Trophoblast cell (in vitro differentiated cells and primary cell): ENCODE measurements around the gene DDIAS.

Source experiments
- DNase-seq, 2 donors: peaks; one replicate each; pipeline ENCODE4 v3.0.0-alpha.2; 2016
- H2AFZ ChIP-seq: 2 replicates; pipeline ENCODE4 v1.6.1; 2013; ENCODE audit warnings: low read length, moderate library complexity, mild to moderate bottlenecking; ENCODE audit not compliant: insufficient read depth, poor library complexity
- H2AK5ac ChIP-seq: 2 replicates; pipeline ENCODE4 v1.6.1; 2013; ENCODE audit warnings: mild to moderate bottlenecking, low read length
- H2BK120ac ChIP-seq: 2 replicates; pipeline ENCODE4 v1.6.1; 2013; ENCODE audit warnings: low read length, mild to moderate bottlenecking, moderate library complexity; ENCODE audit not compliant: insufficient read depth, poor library complexity
- H2BK12ac ChIP-seq: 2 replicates; pipeline ENCODE4 v1.6.1; 2013; ENCODE audit warnings: mild to moderate bottlenecking, low read length, moderate library complexity
- H2BK5ac ChIP-seq: 2 replicates; pipeline ENCODE4 v1.6.1; 2013; ENCODE audit warnings: low read length, low read depth, moderate library complexity, mild to moderate bottlenecking; ENCODE audit not compliant: poor library complexity
- H3K14ac ChIP-seq: 2 replicates; pipeline ENCODE4 v1.6.1; 2013; ENCODE audit warnings: mild to moderate bottlenecking, low read length
- H3K18ac ChIP-seq: 2 replicates; pipeline ENCODE4 v1.6.1; 2013; ENCODE audit warnings: mild to moderate bottlenecking, low read length
- H3K23ac ChIP-seq: 2 replicates; pipeline ENCODE4 v1.6.1; 2013; ENCODE audit warnings: low read length
- H3K27ac ChIP-seq: 2 replicates; pipeline ENCODE4 v1.5.1; 2013; ENCODE audit warnings: low read depth, mild to moderate bottlenecking, inconsistent platforms, low read length, moderate library complexity
- H3K27me3 ChIP-seq: 2 replicates; pipeline ENCODE4 v1.6.1; 2013; ENCODE audit warnings: inconsistent platforms, mild to moderate bottlenecking, low read length, moderate library complexity; ENCODE audit not compliant: insufficient read depth
- H3K36me3 ChIP-seq, 2 experiments: 1 replicate in 1 of 2; 2 replicates in 1 of 2; pipeline ENCODE4 v1.6.1; 2013; ENCODE audit warnings: low read length in 2 of 2, mild to moderate bottlenecking in 2 of 2, moderate library complexity in 1 of 2; ENCODE audit not compliant: insufficient read depth in 2 of 2, control insufficient read depth in 1 of 2
- H3K4ac ChIP-seq: 2 replicates; pipeline ENCODE4 v1.6.1; 2013; ENCODE audit warnings: low read depth, mild to moderate bottlenecking, low read length, moderate library complexity
- H3K4me1 ChIP-seq, 2 experiments: 1 replicate in 1 of 2; 2 replicates in 1 of 2; pipeline ENCODE4 v1.6.1; 2013; ENCODE audit warnings: low read length in 2 of 2, mild to moderate bottlenecking in 2 of 2, moderate library complexity in 1 of 2; ENCODE audit not compliant: insufficient read depth in 2 of 2, control insufficient read depth in 1 of 2
- H3K4me2 ChIP-seq: 2 replicates; pipeline ENCODE4 v1.6.1; 2013; ENCODE audit warnings: inconsistent platforms, mild to moderate bottlenecking, low read length, moderate library complexity
- H3K4me3 ChIP-seq: 2 replicates; pipeline ENCODE4 v1.5.1; 2013; ENCODE audit warnings: mild to moderate bottlenecking, low read depth, low read length, inconsistent platforms
- H3K79me1 ChIP-seq: one replicate; pipeline ENCODE4 v1.6.1; 2013; ENCODE audit warnings: low read length
- H3K79me2 ChIP-seq: 2 replicates; pipeline ENCODE4 v1.6.1; 2013; ENCODE audit warnings: low read length, mild to moderate bottlenecking; ENCODE audit not compliant: control insufficient read depth, insufficient read depth, poor library complexity
- H3K9ac ChIP-seq: 2 replicates; pipeline ENCODE4 v1.6.1; 2013; ENCODE audit warnings: mild to moderate bottlenecking, low read length
- H3K9me3 ChIP-seq: 2 replicates; pipeline ENCODE4 v1.6.1; 2013; ENCODE audit warnings: low read depth, mild to moderate bottlenecking, control low read depth, inconsistent platforms, low read length; ENCODE audit not compliant: insufficient read depth
- H4K12ac ChIP-seq: 2 replicates; pipeline ENCODE4 v1.6.1; 2013; ENCODE audit warnings: low read depth, mild to moderate bottlenecking, low read length, moderate library complexity
- H4K8ac ChIP-seq: 2 replicates; pipeline ENCODE4 v1.6.1; 2013; ENCODE audit warnings: low read depth, mild to moderate bottlenecking, low read length, moderate library complexity
- H4K91ac ChIP-seq: one replicate; pipeline ENCODE4 v1.6.1; 2013; ENCODE audit warnings: low read depth, mild to moderate bottlenecking, low read length, moderate library complexity
- WGBS: extraction: QIAGEN DNeasy Blood & Tissue Kit; methylation state at CpG from one replicate; pipeline ENCODE4 v1.1.7; 2013; ENCODE audit warnings: missing lambda C conversion rate; ENCODE audit not compliant: insufficient read length, insufficient coverage; ENCODE audit errors: extremely low coverage; 5-methylcytosine and 5-hydroxymethylcytosine counted together

DDIAS gene

DNA sequence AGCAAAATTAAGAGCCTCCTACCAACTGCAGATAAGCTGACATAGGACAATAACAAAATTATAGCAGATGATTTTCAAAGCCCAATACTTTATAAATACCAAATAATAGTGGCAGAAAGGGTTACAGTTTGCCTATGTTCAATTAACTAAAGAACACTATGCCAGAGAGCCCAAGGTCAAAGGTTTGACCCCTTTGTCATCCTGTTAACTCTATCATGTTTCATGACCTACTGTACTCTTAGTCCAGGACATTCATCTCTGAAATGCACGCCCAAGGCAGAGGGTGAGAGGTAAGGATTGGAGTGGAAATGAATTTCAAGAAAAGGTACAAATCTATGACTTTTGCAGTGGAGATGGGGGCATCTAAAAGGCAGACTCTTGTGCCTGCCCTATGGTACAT lies 70.6 kb downstream of the DDIAS start:
- no peaks in the 10 kb centered on the region for H3K79me2 ChIP-seq
- no peak overlapping the region for H2AFZ ChIP-seq
- no peaks in the 10 kb centered on the region for H3K36me3 ChIP-seq
- no peaks in the 10 kb centered on the region for H3K79me1 ChIP-seq
- no peak overlapping the region for H3K4ac ChIP-seq
- no peak overlapping the region for H2BK5ac ChIP-seq
- H2BK12ac ChIP-seq, result no peak overlapping the region
- H3K18ac ChIP-seq, result no peak overlapping the region
- H3K9me3 ChIP-seq, result no peaks in the 10 kb centered on the region
- no peak for DNase-seq
- no peak overlapping the region for H4K91ac ChIP-seq
- no peak overlapping the region for H3K9ac ChIP-seq
- no peak overlapping the region for H3K27ac ChIP-seq
- no peak overlapping the region for H4K12ac ChIP-seq
- no peaks in the 10 kb centered on the region for H3K4me1 ChIP-seq
- H3K27me3 ChIP-seq, result no peaks in the 10 kb centered on the region
- H3K4me3 ChIP-seq, result no peak overlapping the region
- H2BK120ac ChIP-seq, result no peak overlapping the region
- no peak overlapping the region for H3K14ac ChIP-seq
- no peak overlapping the region for H3K4me2 ChIP-seq
- no peak overlapping the region for H4K8ac ChIP-seq
- H3K23ac ChIP-seq, result no peak overlapping the region
- no peak overlapping the region for H2AK5ac ChIP-seq
- no CpG with 5 or more reads among the region's 1 CpG for WGBS

DNA sequence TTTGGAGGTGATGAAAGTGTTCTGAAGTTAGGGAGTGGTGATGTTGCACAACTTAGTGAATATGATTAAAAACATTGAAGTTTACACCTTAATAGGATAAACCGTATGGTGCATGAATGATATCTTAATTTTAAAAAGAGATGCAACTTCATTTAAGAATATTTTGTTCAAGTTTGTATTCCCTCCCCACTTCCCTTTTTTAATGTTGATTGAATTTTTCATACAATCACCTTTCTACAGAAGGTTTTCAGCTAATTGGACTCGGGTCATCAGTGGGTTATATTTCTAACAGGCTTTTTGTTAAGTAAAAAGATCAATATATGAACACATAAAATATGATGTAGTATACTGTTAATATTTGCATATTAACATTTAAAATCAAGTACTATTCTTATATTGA lies 72.6 kb downstream of the DDIAS start:
- no peak overlapping the region for H3K4ac ChIP-seq
- H3K9me3 ChIP-seq, result no peaks in the 10 kb centered on the region
- H2AFZ ChIP-seq, result no peak overlapping the region
- H3K79me2 ChIP-seq, result no peaks in the 10 kb centered on the region
- no peak overlapping the region for H3K4me2 ChIP-seq
- H3K23ac ChIP-seq, result no peak overlapping the region
- no peak overlapping the region for H3K27ac ChIP-seq
- H4K91ac ChIP-seq, result no peak overlapping the region
- no peaks in the 10 kb centered on the region for H3K4me1 ChIP-seq
- H2AK5ac ChIP-seq, result no peak overlapping the region
- no peak overlapping the region for H3K4me3 ChIP-seq
- H4K12ac ChIP-seq, result no peak overlapping the region
- H2BK12ac ChIP-seq, result no peak overlapping the region
- H2BK5ac ChIP-seq, result no peak overlapping the region
- no peaks in the 10 kb centered on the region for H3K36me3 ChIP-seq
- H3K14ac ChIP-seq, result no peak overlapping the region
- no peak overlapping the region for H3K18ac ChIP-seq
- no peaks in the 10 kb centered on the region for H3K79me1 ChIP-seq
- H3K9ac ChIP-seq, result no peak overlapping the region
- H3K27me3 ChIP-seq, result no peaks in the 10 kb centered on the region
- H2BK120ac ChIP-seq, result no peak overlapping the region
- no CpG with 5 or more reads among the region's 2 CpGs for WGBS
- no peak for DNase-seq
- no peak overlapping the region for H4K8ac ChIP-seq

DNA sequence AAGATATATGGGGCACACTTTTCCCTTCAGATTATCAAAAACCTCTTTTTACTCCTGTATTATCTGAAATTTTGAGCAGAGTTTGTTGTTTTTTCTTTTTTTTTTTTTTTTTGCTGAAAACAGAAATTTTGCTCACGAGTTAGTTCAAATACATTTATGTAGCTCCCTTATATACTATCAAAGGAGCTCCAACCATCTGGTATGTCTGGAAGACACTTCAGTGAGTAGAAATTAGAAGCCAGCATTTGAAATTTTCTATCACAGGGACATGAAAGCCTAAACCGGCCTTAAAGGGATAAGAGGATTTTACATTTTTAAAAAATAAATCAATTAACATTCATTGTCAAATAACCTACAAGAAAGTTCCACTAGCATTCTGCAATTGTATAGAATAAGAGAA lies 73.3 kb downstream of the DDIAS start:
- H2BK120ac ChIP-seq, result no peak overlapping the region
- H3K4me3 ChIP-seq, result no peak overlapping the region
- H4K91ac ChIP-seq, result no peak overlapping the region
- no peak overlapping the region for H3K18ac ChIP-seq
- DNase-seq, result no peak
- no peak overlapping the region for H4K12ac ChIP-seq
- no peak overlapping the region for H2AFZ ChIP-seq
- H3K4me2 ChIP-seq, result no peak overlapping the region
- H2BK5ac ChIP-seq, result no peak overlapping the region
- H2AK5ac ChIP-seq, result no peak overlapping the region
- no peaks in the 10 kb centered on the region for H3K9me3 ChIP-seq
- no peak overlapping the region for H3K14ac ChIP-seq
- H4K8ac ChIP-seq, result no peak overlapping the region
- H3K9ac ChIP-seq, result no peak overlapping the region
- H3K36me3 ChIP-seq, result no peaks in the 10 kb centered on the region
- no peaks in the 10 kb centered on the region for H3K4me1 ChIP-seq
- H3K27me3 ChIP-seq, result no peaks in the 10 kb centered on the region
- no peak overlapping the region for H3K4ac ChIP-seq
- no peak overlapping the region for H3K27ac ChIP-seq
- no peak overlapping the region for H2BK12ac ChIP-seq
- H3K79me2 ChIP-seq, result no peaks in the 10 kb centered on the region
- H3K23ac ChIP-seq, result no peak overlapping the region
- no CpG with 5 or more reads among the region's 2 CpGs for WGBS
- no peaks in the 10 kb centered on the region for H3K79me1 ChIP-seq

DNA sequence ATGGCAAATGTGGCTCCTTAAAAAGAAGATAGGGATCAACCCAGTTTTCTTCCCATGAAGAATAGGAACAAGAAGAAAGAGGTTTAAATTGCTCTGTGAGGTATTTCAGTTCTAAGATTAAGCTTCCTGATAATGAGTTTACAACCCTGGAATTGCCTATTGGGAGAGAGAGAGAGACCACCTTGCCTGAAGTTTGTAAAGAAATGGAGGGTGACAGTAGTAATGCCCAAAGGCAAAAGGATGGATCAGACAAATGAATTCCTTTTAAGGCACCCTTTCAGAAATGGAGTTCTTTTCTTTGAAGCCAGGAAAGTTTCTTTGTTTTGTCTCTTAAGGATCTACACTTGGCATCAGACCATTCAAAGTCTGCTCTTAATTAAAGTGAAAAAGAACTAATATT lies 74.3 kb downstream of the DDIAS start:
- Histone ChIP-seq H2BK120ac (no peak overlapping the region), H4K91ac (no peak overlapping the region), H2AK5ac (no peak overlapping the region), H3K4ac (no peak overlapping the region), H3K4me2 (no peak overlapping the region), H3K9ac (no peak overlapping the region), H3K4me3 (no peak overlapping the region), H3K23ac (no peak overlapping the region), H3K9me3 (no peaks in the 10 kb centered on the region), H3K18ac (no peak overlapping the region), H4K8ac (no peak overlapping the region), H2BK5ac (no peak overlapping the region), H2AFZ (no peak overlapping the region), H3K27me3 (no peaks in the 10 kb centered on the region), H3K4me1 (no peaks in the 10 kb centered on the region), H3K14ac (no peak overlapping the region), H2BK12ac (no peak overlapping the region), H4K12ac (no peak overlapping the region), H3K27ac (no peak overlapping the region), H3K79me2 (no peaks in the 10 kb centered on the region), H3K36me3 (no peaks in the 10 kb centered on the region), H3K79me1 (no peaks in the 10 kb centered on the region)
- DNase-seq, result no peak

DNA sequence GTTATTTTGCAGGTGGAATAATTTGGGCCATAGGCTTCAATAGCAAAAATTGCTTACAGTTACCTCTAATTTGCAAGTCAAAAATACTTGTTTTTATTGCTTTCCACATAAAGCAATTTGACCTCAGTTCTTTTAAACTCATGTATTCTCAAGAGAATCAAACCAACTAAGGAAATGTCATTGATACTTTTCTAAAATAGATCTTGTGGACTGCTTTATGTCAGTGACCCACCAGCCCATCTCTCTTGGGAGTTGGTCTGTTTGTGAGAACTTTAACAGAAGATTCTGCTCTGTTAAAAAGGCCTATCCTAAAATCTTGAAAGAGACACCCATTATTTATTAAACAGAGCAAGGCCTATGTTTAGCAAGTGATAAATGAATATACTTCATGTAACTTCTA lies 75.2 kb downstream of the DDIAS start:
- no peak overlapping the region for H3K9ac ChIP-seq
- no peaks in the 10 kb centered on the region for H3K79me2 ChIP-seq

More for the DNA sequence above, 75.2 kb downstream of the DDIAS start:
- Histone ChIP-seq H3K14ac (no peak overlapping the region), H2BK120ac (no peak overlapping the region), H3K27me3 (no peaks in the 10 kb centered on the region), H2BK12ac (no peak overlapping the region), H4K12ac (no peak overlapping the region), H3K23ac (no peak overlapping the region), H3K18ac (no peak overlapping the region), H3K4ac (no peak overlapping the region), H4K91ac (no peak overlapping the region), H3K4me1 (no peaks in the 10 kb centered on the region), H3K9me3 (no peaks in the 10 kb centered on the region), H2BK5ac (no peak overlapping the region), H2AK5ac (no peak overlapping the region), H4K8ac (no peak overlapping the region), H3K27ac (no peak overlapping the region), H3K4me2 (no peak overlapping the region), H2AFZ (no peak overlapping the region), H3K36me3 (no peaks in the 10 kb centered on the region), H3K4me3 (no peak overlapping the region), H3K79me1 (no peaks in the 10 kb centered on the region)
- DNase-seq, result no peak
